ENCODE data around the gene TNFRSF4. TPM values are rescaled to one million over a fixed set of nuclear protein-coding genes. Genes with fewer than 3 reads are reported as not detected.
"Not testable (repeated sequence)": the region's sequence is repeated elsewhere in the genome, so short reads cannot be mapped to it uniquely, and the experiment has no call there.

Gene TNFRSF4
- total RNA-seq, 1 donor from 2014 or later: 0.39 TPM

GRCh38 chr1:1182491-1183220, 31.3 kb downstream of the TNFRSF4 start:
- no peak for DNase-seq

GRCh38 chr1:1181938-1182410, 32.0 kb downstream of the TNFRSF4 start:
- DNase-seq: no peak

- no peak for DNase-seq
These were observed 32.6 kb downstream of the TNFRSF4 start for GRCh38 chr1:1181129-1181937.

- DNase-seq: no peak
These were observed 33.7 kb downstream of the TNFRSF4 start for GRCh38 chr1:1179983-1180861.

- no peak for DNase-seq
These were observed 34.5 kb downstream of the TNFRSF4 start for GRCh38 chr1:1179346-1179982.

GRCh38 chr1:1178794-1179331, 35.1 kb downstream of the TNFRSF4 start:
- no peak for DNase-seq

- no peak for DNase-seq
These were observed 36.3 kb downstream of the TNFRSF4 start for GRCh38 chr1:1177452-1178206.

GRCh38 chr1:1176931-1177330, 37.0 kb downstream of the TNFRSF4 start:
- DNase-seq: no peak

- not testable (repeated sequence) for DNase-seq
These were observed 37.7 kb downstream of the TNFRSF4 start for GRCh38 chr1:1176063-1176761.

- DNase-seq: no peak
These were observed 38.5 kb downstream of the TNFRSF4 start for GRCh38 chr1:1175221-1176062.

- no peak for DNase-seq
These were observed 40.0 kb downstream of the TNFRSF4 start, which contains the start of gene TTLL10 for GRCh38 chr1:1173793-1174415. Gene TTLL10 (plus strand): TSS chr1:1173880. CDS start chr1:1179216, 5,336 bp downstream.

- DNase-seq: no peak
These were observed 40.7 kb downstream of the TNFRSF4 start for GRCh38 chr1:1173061-1173792.

GRCh38 chr1:1171546-1172340, 42.2 kb downstream of the TNFRSF4 start:
- DNase-seq: no peak

GRCh38 chr1:1171161-1171545, 42.8 kb downstream of the TNFRSF4 start:
- no peak for DNase-seq

- DNase-seq: no peak
These were observed 43.5 kb downstream of the TNFRSF4 start for GRCh38 chr1:1170215-1171091.

Data from skin of body (tissue), 2 donors.